OCI-LY7 (cell line): ENCODE data around the gene BMP2. TPM values are rescaled to one million over a fixed set of nuclear protein-coding genes. Genes with fewer than 3 reads are reported as not detected.
A peak's percentile ranks its signal among the peaks of the same experiment; 100 is the strongest.

Experiments used
- BruUV-seq: library from RNA; stranded (reverse); fragments of 400-500 nt; replicated peaks from 2 replicates; lab custom pipeline; 2021; lab: Mats Ljungman, UMichigan
- CTCF ChIA-PET: fragments of 300-600 bp; sonication (Branson Sonifier 250); formaldehyde crosslinking; loops from one replicate; lab custom pipeline; 2022; ENCODE audit warnings: antibody characterized with exemption; ENCODE audit not compliant: unreplicated experiment; lab: Charles Lee
- POLR2A ChIA-PET: fragments of 300-600 bp; sonication (Branson Sonifier 250); formaldehyde crosslinking; loops from one replicate; lab custom pipeline; 2022; ENCODE audit warnings: antibody characterized with exemption; lab: Charles Lee
- DNase-seq: peaks from one replicate; pipeline ENCODE4 v3.0.0-alpha.2; 2015; ENCODE audit warnings: low spot score
- H2AFZ ChIP-seq: fragments of 200-600 bp; sonication (generic), shearing (Covaris generic); 2 replicates; pipeline ENCODE4 v1.6.1; 2014; ENCODE audit warnings: mild to moderate bottlenecking, antibody characterized with exemption, low read length, moderate library complexity
- H3K27ac ChIP-seq: fragments of 200-600 bp; sonication (generic); 2 replicates; pipeline ENCODE4 v1.5.1; 2014; ENCODE audit warnings: mixed run types, low read depth, mild to moderate bottlenecking, moderate library complexity, low read length, inconsistent platforms; ENCODE audit not compliant: poor library complexity, severe bottlenecking
- H3K36me3 ChIP-seq: fragments of 200-600 bp; sonication (generic); 2 replicates; pipeline ENCODE4 v1.6.1; 2014; ENCODE audit warnings: mild to moderate bottlenecking, antibody characterized with exemption, low read length, moderate library complexity, mixed read lengths; ENCODE audit not compliant: insufficient read depth
- H3K4me1 ChIP-seq: fragments of 200-600 bp; sonication (generic); 2 replicates; pipeline ENCODE4 v1.5.1; 2014; ENCODE audit warnings: mild to moderate bottlenecking, low read length; ENCODE audit not compliant: insufficient read depth, poor library complexity, severe bottlenecking
- H3K4me2 ChIP-seq: fragments of 200-600 bp; sonication (generic); 2 replicates; pipeline ENCODE4 v1.6.1; 2014; ENCODE audit warnings: mild to moderate bottlenecking, low read length
- H3K4me3 ChIP-seq: fragments of 200-600 bp; sonication (generic); 2 replicates; pipeline ENCODE4 v1.5.1; 2014; ENCODE audit warnings: mild to moderate bottlenecking, low read depth, low read length; ENCODE audit not compliant: poor library complexity, severe bottlenecking
- H3K79me2 ChIP-seq: fragments of 200-600 bp; sonication (generic); 2 replicates; pipeline ENCODE4 v1.6.1; 2016; ENCODE audit warnings: low read depth, mild to moderate bottlenecking, low read length, moderate library complexity, mixed read lengths; ENCODE audit not compliant: insufficient read depth
- H3K9me2 ChIP-seq: fragments of 200-600 bp; sonication (generic); 2 replicates; pipeline ENCODE4 v1.6.1; 2016; ENCODE audit warnings: mild to moderate bottlenecking, low read length, mixed read lengths; ENCODE audit not compliant: insufficient read depth
- H3K9me3 ChIP-seq: fragments of 200-600 bp; sonication (generic); 2 replicates; pipeline ENCODE4 v1.6.1; 2014; ENCODE audit warnings: mild to moderate bottlenecking, mixed run types, low read length, mixed read lengths
- H4K20me1 ChIP-seq: fragments of 200-600 bp; sonication (generic); 2 replicates; pipeline ENCODE4 v1.6.1; 2014; ENCODE audit warnings: mild to moderate bottlenecking, antibody characterized with exemption, low read length, moderate library complexity, mixed read lengths; ENCODE audit not compliant: insufficient read depth
- EZH2phosphoT487 ChIP-seq: fragments of 200-600 bp; sonication (generic); IDR thresholded peaks from 2 replicates; pipeline ENCODE4 v1.6.1; 2018; ENCODE audit warnings: low read depth, borderline replicate concordance, mild to moderate bottlenecking, mixed run types, antibody characterized with exemption, low read length, moderate library complexity, mixed read lengths
- intact Hi-C: fragments of 100-400 bp; cut with micrococcal nuclease; formaldehyde crosslinking; loops from one replicate; pipeline ENCODE4 v1.10.0; 2022; ENCODE audit not compliant: unreplicated experiment
- total RNA-seq, 2 experiments: library from RNA; depleted of rRNA in 1 of 2; stranded (reverse); fragments of >200 nt in 1 of 2; shearing (Covaris generic) in 1 of 2; gene quantifications; 2 replicates each; pipeline ENCODE4 v1.2.3, GENCODE V29; 2014 to 2022
- TF ChIP-seq, protein P1 (sequence below): fragments of 200-600 bp; sonication (generic); conservative IDR thresholded peaks from 2 replicates; pipeline ENCODE4 v1.5.1; 2014; ENCODE audit warnings: mild to moderate bottlenecking, antibody characterized with exemption, low read length, moderate library complexity, mixed read lengths

Gene BMP2
- total RNA-seq, 2 experiments from 2014 or later: not detected

DNA sequence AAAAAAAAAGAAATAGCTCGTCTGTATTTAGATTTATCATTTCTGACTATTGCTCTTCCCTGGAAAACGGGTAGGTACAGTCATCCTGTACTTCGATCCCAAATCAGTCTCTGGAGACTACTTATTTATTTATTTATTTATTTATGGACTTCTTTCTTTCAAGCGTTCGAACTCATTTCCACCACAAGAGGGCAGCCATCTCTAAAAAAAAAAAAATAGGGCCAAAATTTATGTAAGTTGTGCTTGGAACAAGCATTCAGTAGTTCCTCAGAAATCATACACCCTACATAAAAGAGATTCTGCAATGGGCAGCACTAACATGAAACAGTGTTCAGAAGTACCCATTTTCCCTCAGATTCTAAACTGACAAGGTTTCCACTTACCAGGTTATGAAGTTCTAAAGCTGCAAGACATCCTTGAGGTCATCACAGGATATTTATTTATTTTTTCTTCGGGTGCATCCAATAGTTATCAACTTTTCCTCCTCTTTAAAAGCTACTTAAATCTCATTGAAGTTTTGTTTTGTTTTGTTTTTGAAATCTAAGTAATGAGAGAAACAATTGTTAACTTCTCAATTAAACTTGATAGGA lies 1.9 kb upstream of the BMP2 start:
- Histone ChIP-seq H3K36me3 (no peaks in the 10 kb centered on the region), H3K9me2 (no peaks in the 10 kb centered on the region), H3K9me3 (no peaks in the 10 kb centered on the region), H3K4me2 (no peak overlapping the region), H3K27ac (no peak overlapping the region), H4K20me1 (no peaks in the 10 kb centered on the region), H3K79me2 (no peaks in the 10 kb centered on the region), H3K4me3 (no peak overlapping the region), H2AFZ (no peak overlapping the region), H3K4me1 (no peaks in the 10 kb centered on the region)
- intact Hi-C loops: loop anchor here (5.0 kb wide), 1 partner anchor 1092 kb away; no protein-coding TSS in a partner anchor
- peak; percentile 43 for DNase-seq
- no TSS peak for BruUV-seq
- no peak for TF ChIP-seq EZH2phosphoT487
- TF ChIP-seq, protein P1, sequence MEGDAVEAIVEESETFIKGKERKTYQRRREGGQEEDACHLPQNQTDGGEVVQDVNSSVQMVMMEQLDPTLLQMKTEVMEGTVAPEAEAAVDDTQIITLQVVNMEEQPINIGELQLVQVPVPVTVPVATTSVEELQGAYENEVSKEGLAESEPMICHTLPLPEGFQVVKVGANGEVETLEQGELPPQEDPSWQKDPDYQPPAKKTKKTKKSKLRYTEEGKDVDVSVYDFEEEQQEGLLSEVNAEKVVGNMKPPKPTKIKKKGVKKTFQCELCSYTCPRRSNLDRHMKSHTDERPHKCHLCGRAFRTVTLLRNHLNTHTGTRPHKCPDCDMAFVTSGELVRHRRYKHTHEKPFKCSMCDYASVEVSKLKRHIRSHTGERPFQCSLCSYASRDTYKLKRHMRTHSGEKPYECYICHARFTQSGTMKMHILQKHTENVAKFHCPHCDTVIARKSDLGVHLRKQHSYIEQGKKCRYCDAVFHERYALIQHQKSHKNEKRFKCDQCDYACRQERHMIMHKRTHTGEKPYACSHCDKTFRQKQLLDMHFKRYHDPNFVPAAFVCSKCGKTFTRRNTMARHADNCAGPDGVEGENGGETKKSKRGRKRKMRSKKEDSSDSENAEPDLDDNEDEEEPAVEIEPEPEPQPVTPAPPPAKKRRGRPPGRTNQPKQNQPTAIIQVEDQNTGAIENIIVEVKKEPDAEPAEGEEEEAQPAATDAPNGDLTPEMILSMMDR: peak; percentile 83
- POLR2A ChIA-PET: no interaction called here
- CTCF ChIA-PET: no interaction called here

DNA sequence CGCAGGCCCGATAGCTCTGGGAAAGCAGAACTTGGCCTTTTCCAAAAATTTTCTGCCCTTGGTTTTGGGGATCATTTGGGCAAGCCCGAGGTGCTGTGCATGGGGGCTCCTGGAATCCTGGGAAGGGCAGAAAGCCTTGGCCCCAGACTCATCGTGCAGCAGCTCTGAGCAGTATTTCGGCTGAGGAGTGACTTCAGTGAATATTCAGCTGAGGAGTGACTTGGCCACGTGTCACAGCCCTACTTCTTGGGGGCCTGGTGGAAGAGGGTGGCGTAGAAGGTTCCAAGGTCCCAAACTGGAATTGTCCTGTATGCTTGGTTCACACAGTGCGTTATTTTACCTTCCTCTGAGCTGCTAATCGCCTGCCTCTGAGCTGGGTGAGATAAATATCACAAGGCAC lies 1.1 kb upstream of the BMP2 start:
- H3K27ac ChIP-seq: no peak overlapping the region
- H3K4me3 ChIP-seq: no peak overlapping the region
- no peaks in the 10 kb centered on the region for H3K4me1 ChIP-seq
- CTCF ChIA-PET: interaction anchor here (0.6 kb wide), 1 partner anchor 619 kb away, joined by 3 read pairs; no protein-coding TSS in a partner anchor
- no TSS peak for BruUV-seq
- no peaks in the 10 kb centered on the region for H3K36me3 ChIP-seq
- no peak overlapping the region for H2AFZ ChIP-seq
- DNase-seq: no peak
- intact Hi-C loops: loop anchor here (5.0 kb wide), 1 partner anchor 1091 kb away; no protein-coding TSS in a partner anchor
- H3K9me2 ChIP-seq: no peaks in the 10 kb centered on the region
- no peaks in the 10 kb centered on the region for H3K79me2 ChIP-seq
- no peak for TF ChIP-seq EZH2phosphoT487
- TF ChIP-seq, protein P1: no peak
- no peaks in the 10 kb centered on the region for H3K9me3 ChIP-seq
- no peaks in the 10 kb centered on the region for H4K20me1 ChIP-seq
- POLR2A ChIA-PET: no interaction called here
- H3K4me2 ChIP-seq: no peak overlapping the region

DNA sequence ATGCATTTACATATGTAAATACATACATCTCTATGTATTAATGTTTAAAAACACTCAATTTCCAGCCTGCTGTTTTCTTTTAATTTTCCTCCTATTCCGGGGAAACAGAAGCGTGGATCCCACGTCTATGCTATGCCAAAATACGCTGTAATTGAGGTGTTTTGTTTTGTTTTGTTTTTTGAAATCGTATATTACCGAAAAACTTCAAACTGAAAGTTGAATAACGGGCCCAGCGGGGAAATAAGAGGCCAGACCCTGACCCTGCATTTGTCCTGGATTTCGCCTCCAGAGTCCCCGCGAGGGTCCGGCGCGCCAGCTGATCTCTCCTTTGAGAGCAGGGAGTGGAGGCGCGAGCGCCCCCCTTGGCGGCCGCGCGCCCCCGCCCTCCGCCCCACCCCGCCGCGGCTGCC lies 355 bp upstream of the BMP2 start:
- peak overlapping the region; percentile 61 for H3K4me3 ChIP-seq
- CTCF ChIA-PET: no interaction called here
- no peak for DNase-seq

More for the DNA sequence above, 355 bp upstream of the BMP2 start:
- H3K9me2 ChIP-seq: no peaks in the 10 kb centered on the region
- no peaks in the 10 kb centered on the region for H3K36me3 ChIP-seq
- peak overlapping the region; percentile 55 for H3K4me2 ChIP-seq
- no peak overlapping the region for H3K27ac ChIP-seq
- TF ChIP-seq, protein P1: no peak
- TF ChIP-seq EZH2phosphoT487: no peak
- intact Hi-C loops: loop anchor here (5.0 kb wide), 1 partner anchor 1090 kb away; no protein-coding TSS in a partner anchor
- no peaks in the 10 kb centered on the region for H3K79me2 ChIP-seq
- POLR2A ChIA-PET: interaction anchor here (0.6 kb wide), 1 partner anchor 142 kb away, joined by 3 read pairs; no protein-coding TSS in a partner anchor
- no TSS peak for BruUV-seq
- H3K9me3 ChIP-seq: no peaks in the 10 kb centered on the region
- H2AFZ ChIP-seq: 0 out of 2 replicates have a peak overlapping the region, but pooled peaks have one; percentile 40
- H3K4me1 ChIP-seq: no peaks in the 10 kb centered on the region
- no peaks in the 10 kb centered on the region for H4K20me1 ChIP-seq
